ENCODE data around the gene SKA3.
"Not testable (repeated sequence)": the region's sequence is repeated elsewhere in the genome, so short reads cannot be mapped to it uniquely, and the experiment has no call there.

SKA3 gene

GRCh38 chr13:21176215-21176981 is at the start of gene SKA3, which contains the start of gene MRPL57:
Gene SKA3 (minus strand): TSS chr13:21176552. CDS start chr13:21176477, 75 bp downstream.
Gene MRPL57 (plus strand): TSS chr13:21176658. CDS start chr13:21176917, 259 bp downstream.
- Histone ChIP-seq H3K27ac (ENCODE audit: low read length) (peak within 1 kb of the TSS; percentile 71), H3K27me3 (ENCODE audit: insufficient read depth, low read length) (no peaks in the 10 kb centered on the region), H3K9ac (ENCODE audit: low read depth, low read length) (peak within 1 kb of the TSS; percentile 94), H3K4me3 (ENCODE audit: low read length) (peak within 1 kb of the TSS; percentile 97), H3K4me1 (ENCODE audit: insufficient read depth, low read length) (peaks cover 3% of the 10 kb centered on the region; the same call in 1 of the 2 replicates), H3K9me3 (ENCODE audit: insufficient read depth, low read depth, low read length) (no peaks in the 10 kb centered on the region), H3K36me3 (ENCODE audit: insufficient read depth, low read depth, low read length) (peaks cover 28% of the 10 kb centered on the region)

GRCh38 chr13:21225082-21225481 is 48.7 kb upstream of the SKA3 start:
- Histone ChIP-seq H3K9me3 (ENCODE audit: insufficient read depth, low read depth, low read length) (peaks cover 10% of the 10 kb centered on the region), H3K4me3 (ENCODE audit: low read length) (no peak overlapping the region), H3K27me3 (ENCODE audit: insufficient read depth, low read length) (no peaks in the 10 kb centered on the region), H3K9ac (ENCODE audit: low read depth, low read length) (no peak overlapping the region), H3K27ac (ENCODE audit: low read length) (no peak overlapping the region), H3K36me3 (ENCODE audit: insufficient read depth, low read depth, low read length) (no peaks in the 10 kb centered on the region), H3K4me1 (ENCODE audit: insufficient read depth, low read length) (no peaks in the 10 kb centered on the region)

- Histone ChIP-seq H3K4me1 (ENCODE audit: insufficient read depth, low read length) (no peaks in the 10 kb centered on the region), H3K36me3 (ENCODE audit: insufficient read depth, low read depth, low read length) (no peaks in the 10 kb centered on the region), H3K27me3 (ENCODE audit: insufficient read depth, low read length) (no peaks in the 10 kb centered on the region), H3K9ac (ENCODE audit: low read depth, low read length) (no peak overlapping the region), H3K4me3 (ENCODE audit: low read length) (no peak overlapping the region), H3K27ac (ENCODE audit: low read length) (no peak overlapping the region), H3K9me3 (ENCODE audit: insufficient read depth, low read depth, low read length) (peaks cover 10% of the 10 kb centered on the region)
Measured at GRCh38 chr13:21221268-21221667, 44.9 kb upstream of the SKA3 start.

- not testable (repeated sequence) for H3K4me1 ChIP-seq (ENCODE audit: insufficient read depth, low read length); H3K27me3 ChIP-seq (ENCODE audit: insufficient read depth, low read length); H3K27ac ChIP-seq (ENCODE audit: low read length); H3K9ac ChIP-seq (ENCODE audit: low read depth, low read length); H3K4me3 ChIP-seq (ENCODE audit: low read length); H3K36me3 ChIP-seq (ENCODE audit: insufficient read depth, low read depth, low read length)
- peaks cover 10% of the 10 kb centered on the region for H3K9me3 ChIP-seq (ENCODE audit: insufficient read depth, low read depth, low read length)
Measured at GRCh38 chr13:21219716-21220115, 43.4 kb upstream of the SKA3 start.

GRCh38 chr13:21219036-21219381 is 42.7 kb upstream of the SKA3 start:
- no peak overlapping the region for H3K27ac ChIP-seq (ENCODE audit: low read length)
- H3K4me3 ChIP-seq (ENCODE audit: low read length), result no peak overlapping the region
- H3K9ac ChIP-seq (ENCODE audit: low read depth, low read length), result no peak overlapping the region
- H3K4me1 ChIP-seq (ENCODE audit: insufficient read depth, low read length), result no peaks in the 10 kb centered on the region
- H3K9me3 ChIP-seq (ENCODE audit: insufficient read depth, low read depth, low read length), result peaks cover 10% of the 10 kb centered on the region
- H3K36me3 ChIP-seq (ENCODE audit: insufficient read depth, low read depth, low read length), result no peaks in the 10 kb centered on the region
- no peaks in the 10 kb centered on the region for H3K27me3 ChIP-seq (ENCODE audit: insufficient read depth, low read length)

- Histone ChIP-seq H3K27me3 (ENCODE audit: insufficient read depth, low read length) (no peaks in the 10 kb centered on the region), H3K27ac (ENCODE audit: low read length) (no peak overlapping the region), H3K4me3 (ENCODE audit: low read length) (no peak overlapping the region), H3K4me1 (ENCODE audit: insufficient read depth, low read length) (no peaks in the 10 kb centered on the region), H3K9ac (ENCODE audit: low read depth, low read length) (no peak overlapping the region), H3K9me3 (ENCODE audit: insufficient read depth, low read depth, low read length) (peaks cover 10% of the 10 kb centered on the region), H3K36me3 (ENCODE audit: insufficient read depth, low read depth, low read length) (no peaks in the 10 kb centered on the region)
Measured at GRCh38 chr13:21218351-21219035, 42.1 kb upstream of the SKA3 start.

GRCh38 chr13:21216332-21216731 is 40.0 kb upstream of the SKA3 start:
- Histone ChIP-seq H3K27me3 (ENCODE audit: insufficient read depth, low read length) (no peaks in the 10 kb centered on the region), H3K36me3 (ENCODE audit: insufficient read depth, low read depth, low read length) (no peaks in the 10 kb centered on the region), H3K4me3 (ENCODE audit: low read length) (no peak overlapping the region), H3K4me1 (ENCODE audit: insufficient read depth, low read length) (no peaks in the 10 kb centered on the region), H3K27ac (ENCODE audit: low read length) (no peak overlapping the region), H3K9me3 (ENCODE audit: insufficient read depth, low read depth, low read length) (peaks cover 17% of the 10 kb centered on the region; the same call in 1 of the 2 replicates), H3K9ac (ENCODE audit: low read depth, low read length) (no peak overlapping the region)

GRCh38 chr13:21215419-21215818 is 39.1 kb upstream of the SKA3 start:
- H3K27me3 ChIP-seq (ENCODE audit: insufficient read depth, low read length); H3K27ac ChIP-seq (ENCODE audit: low read length); H3K4me3 ChIP-seq (ENCODE audit: low read length); H3K9ac ChIP-seq (ENCODE audit: low read depth, low read length); H3K4me1 ChIP-seq (ENCODE audit: insufficient read depth, low read length); H3K36me3 ChIP-seq (ENCODE audit: insufficient read depth, low read depth, low read length): not testable (repeated sequence)
- H3K9me3 ChIP-seq (ENCODE audit: insufficient read depth, low read depth, low read length), result peaks cover 12% of the 10 kb centered on the region; the same call in 1 of the 2 replicates

GRCh38 chr13:21212138-21212775 is 35.9 kb upstream of the SKA3 start:
- no peaks in the 10 kb centered on the region for H3K36me3 ChIP-seq (ENCODE audit: insufficient read depth, low read depth, low read length)
- peaks cover 12% of the 10 kb centered on the region; the same call in 1 of the 2 replicates for H3K9me3 ChIP-seq (ENCODE audit: insufficient read depth, low read depth, low read length)
- no peak overlapping the region for H3K27ac ChIP-seq (ENCODE audit: low read length)
- H3K27me3 ChIP-seq (ENCODE audit: insufficient read depth, low read length), result no peaks in the 10 kb centered on the region
- H3K9ac ChIP-seq (ENCODE audit: low read depth, low read length), result no peak overlapping the region
- no peak overlapping the region for H3K4me3 ChIP-seq (ENCODE audit: low read length)
- no peaks in the 10 kb centered on the region for H3K4me1 ChIP-seq (ENCODE audit: insufficient read depth, low read length)

GRCh38 chr13:21208652-21209154 is 32.4 kb upstream of the SKA3 start:
- Histone ChIP-seq H3K4me1 (ENCODE audit: insufficient read depth, low read length) (no peaks in the 10 kb centered on the region), H3K4me3 (ENCODE audit: low read length) (no peak overlapping the region), H3K9ac (ENCODE audit: low read depth, low read length) (no peak overlapping the region), H3K9me3 (ENCODE audit: insufficient read depth, low read depth, low read length) (peaks cover 20% of the 10 kb centered on the region; the same call in 1 of the 2 replicates), H3K27ac (ENCODE audit: low read length) (no peak overlapping the region), H3K27me3 (ENCODE audit: insufficient read depth, low read length) (no peaks in the 10 kb centered on the region), H3K36me3 (ENCODE audit: insufficient read depth, low read depth, low read length) (no peaks in the 10 kb centered on the region)

GRCh38 chr13:21202767-21203531 is 26.6 kb upstream of the SKA3 start:
- Histone ChIP-seq H3K4me1 (ENCODE audit: insufficient read depth, low read length) (no peaks in the 10 kb centered on the region), H3K27ac (ENCODE audit: low read length) (no peak overlapping the region), H3K9ac (ENCODE audit: low read depth, low read length) (no peak overlapping the region), H3K9me3 (ENCODE audit: insufficient read depth, low read depth, low read length) (peaks cover 33% of the 10 kb centered on the region), H3K27me3 (ENCODE audit: insufficient read depth, low read length) (no peaks in the 10 kb centered on the region), H3K36me3 (ENCODE audit: insufficient read depth, low read depth, low read length) (no peaks in the 10 kb centered on the region), H3K4me3 (ENCODE audit: low read length) (no peak overlapping the region)

Data from iPS-20b (cell line).